Measurements from ENCODE around the gene SRRM3.

GRCh38 chr7:76327610-76328009, 125.9 kb downstream of the SRRM3 start:
- no peak for TF ChIP-seq CTCF (IDR thresholded peaks at IDR 0.05 in 8 of 11, conservative IDR thresholded peaks at IDR 0.05 in 3 of 11)
- no peak for TF ChIP-seq POLR2A (IDR thresholded peaks at IDR 0.05)
